A673 (cell line): ENCODE data around the gene CCL5. TPM values are rescaled to one million over a fixed set of nuclear protein-coding genes. Genes with fewer than 3 reads are reported as not detected.

ENCODE experiments used
- BruUV-seq: library from RNA; stranded (reverse); fragments of 400-500 nt; replicated peaks from 2 replicates; lab custom pipeline; 2021; lab: Mats Ljungman, UMichigan
- CTCF ChIA-PET: fragments of 300-600 bp; sonication (Branson Sonifier 250); formaldehyde crosslinking; loops from one replicate; lab custom pipeline; 2022; ENCODE audit warnings: antibody characterized with exemption; lab: Charles Lee
- POLR2A ChIA-PET: fragments of 300-600 bp; sonication (Branson Sonifier 250); formaldehyde crosslinking; loops from one replicate; lab custom pipeline; 2022; ENCODE audit warnings: antibody characterized with exemption; ENCODE audit not compliant: low non-redundant PET; lab: Charles Lee
- DNase-seq: peaks from one replicate; pipeline ENCODE4 v3.0.0-alpha.2; 2015; ENCODE audit warnings: low spot score
- H3K27ac ChIP-seq: fragments of 200-600 bp; sonication (generic); 2 replicates; pipeline ENCODE4 v1.5.1; 2016; ENCODE audit warnings: mixed run types, low read depth, mild to moderate bottlenecking, mixed read lengths, antibody characterized with exemption, low read length; ENCODE audit not compliant: poor library complexity, severe bottlenecking
- H3K27me3 ChIP-seq: fragments of 200-600 bp; sonication (generic); replicated peaks from 2 replicates; pipeline ENCODE4 v1.6.1; 2017; ENCODE audit warnings: mixed run types, low read depth, mild to moderate bottlenecking, mixed read lengths, antibody characterized with exemption, low read length; ENCODE audit not compliant: insufficient read depth, poor library complexity
- H3K36me3 ChIP-seq: fragments of 200-600 bp; sonication (generic); 2 replicates; pipeline ENCODE4 v1.6.1; 2016; ENCODE audit warnings: mixed run types, mild to moderate bottlenecking, mixed read lengths, antibody characterized with exemption, low read length; ENCODE audit not compliant: insufficient read depth, poor library complexity, severe bottlenecking
- H3K4me1 ChIP-seq: fragments of 200-600 bp; sonication (generic); 2 replicates; pipeline ENCODE4 v1.6.1; 2017; ENCODE audit warnings: mixed run types, mild to moderate bottlenecking, mixed read lengths, antibody characterized with exemption, low read length; ENCODE audit not compliant: insufficient read depth, poor library complexity, severe bottlenecking
- H3K4me3 ChIP-seq: fragments of 200-600 bp; sonication (generic); 2 replicates; pipeline ENCODE4 v1.5.1; 2016; ENCODE audit warnings: low read depth, mixed run types, mild to moderate bottlenecking, mixed read lengths, low read length; ENCODE audit not compliant: poor library complexity, severe bottlenecking
- H3K9me3 ChIP-seq: fragments of 200-600 bp; sonication (generic); 2 replicates; pipeline ENCODE4 v1.6.1; 2016; ENCODE audit warnings: mixed run types, low read depth, mild to moderate bottlenecking, mixed read lengths, antibody characterized with exemption, low read length; ENCODE audit not compliant: poor library complexity, severe bottlenecking
- CTCF ChIP-seq: fragments of 300-800, 200-600 bp; sonication (generic); conservative IDR thresholded peaks from 2 replicates; pipeline ENCODE4 v1.5.1; 2017; ENCODE audit warnings: low read depth, mild to moderate bottlenecking, antibody characterized with exemption, low read length, moderate library complexity, mixed read lengths
- EZH2 ChIP-seq: fragments of 200-600 bp; sonication (generic); IDR thresholded peaks from 2 replicates; pipeline ENCODE4 v1.6.1; 2017; ENCODE audit warnings: borderline replicate concordance, low read depth, mild to moderate bottlenecking, mixed read lengths, antibody characterized with exemption, low read length; ENCODE audit not compliant: poor library complexity, severe bottlenecking
- intact Hi-C: fragments of 100-400 bp; cut with micrococcal nuclease; formaldehyde crosslinking; loops from one replicate; pipeline ENCODE4 v1.10.0; 2022; ENCODE audit not compliant: unreplicated experiment
- total RNA-seq: library from RNA; stranded (reverse); gene quantifications from 2 replicates; pipeline ENCODE4 v1.2.3, GENCODE V29; 2021

CCL5 gene
- total RNA-seq, 1 experiment from 2014 or later = not detected

- intact Hi-C loops = no loop called here
- no peaks in the 10 kb centered on the region for H3K4me1 ChIP-seq
- ChIA-PET POLR2A (no interaction called here), CTCF (no interaction called here)
- no peak overlapping the region for H3K4me3 ChIP-seq
- H3K27ac ChIP-seq = no peak overlapping the region
- no peaks in the 10 kb centered on the region for H3K9me3 ChIP-seq
- no peaks in the 10 kb centered on the region for H3K27me3 ChIP-seq
- TF ChIP-seq CTCF = no peak
- no peak for TF ChIP-seq EZH2
- H3K36me3 ChIP-seq = no peaks in the 10 kb centered on the region
- DNase-seq = no peak
- no TSS peak for BruUV-seq
Measured at GRCh38 chr17:35912942-35913341, 32.8 kb upstream of the CCL5 start.

GRCh38 chr17:35912339-35912912 lies 32.3 kb upstream of the CCL5 start:
- Histone ChIP-seq H3K36me3 (no peaks in the 10 kb centered on the region), H3K27ac (no peak overlapping the region), H3K4me3 (no peak overlapping the region), H3K27me3 (no peaks in the 10 kb centered on the region), H3K4me1 (no peaks in the 10 kb centered on the region), H3K9me3 (no peaks in the 10 kb centered on the region)
- TF ChIP-seq CTCF (no peak), EZH2 (no peak)
- POLR2A ChIA-PET = no interaction called here
- intact Hi-C loops = no loop called here
- CTCF ChIA-PET = no interaction called here
- BruUV-seq = no TSS peak
- DNase-seq = no peak

- no peaks in the 10 kb centered on the region for H3K36me3 ChIP-seq
- H3K9me3 ChIP-seq = no peaks in the 10 kb centered on the region
- no peak for DNase-seq
- POLR2A ChIA-PET = interaction anchor here (0.8 kb wide), 1 partner anchor 62 kb away, joined by 3 read pairs; no protein-coding TSS in a partner anchor
- no peaks in the 10 kb centered on the region for H3K4me1 ChIP-seq
- no peak for TF ChIP-seq CTCF
- TF ChIP-seq EZH2 = no peak
- H3K27me3 ChIP-seq = no peaks in the 10 kb centered on the region
- H3K27ac ChIP-seq = no peak overlapping the region
- intact Hi-C loops = no loop called here
- no TSS peak for BruUV-seq
- H3K4me3 ChIP-seq = no peak overlapping the region
- CTCF ChIA-PET = no interaction called here
Measured at GRCh38 chr17:35909408-35909807, 29.2 kb upstream of the CCL5 start.
